Measurements from ENCODE around the gene PHYHD1. TPM values are rescaled to one million over a fixed set of nuclear protein-coding genes. Genes with fewer than 3 reads are reported as not detected.

Gene PHYHD1
- total RNA-seq, 2 donors from 2014 or later = 0.24 to 1.1 TPM

DNA sequence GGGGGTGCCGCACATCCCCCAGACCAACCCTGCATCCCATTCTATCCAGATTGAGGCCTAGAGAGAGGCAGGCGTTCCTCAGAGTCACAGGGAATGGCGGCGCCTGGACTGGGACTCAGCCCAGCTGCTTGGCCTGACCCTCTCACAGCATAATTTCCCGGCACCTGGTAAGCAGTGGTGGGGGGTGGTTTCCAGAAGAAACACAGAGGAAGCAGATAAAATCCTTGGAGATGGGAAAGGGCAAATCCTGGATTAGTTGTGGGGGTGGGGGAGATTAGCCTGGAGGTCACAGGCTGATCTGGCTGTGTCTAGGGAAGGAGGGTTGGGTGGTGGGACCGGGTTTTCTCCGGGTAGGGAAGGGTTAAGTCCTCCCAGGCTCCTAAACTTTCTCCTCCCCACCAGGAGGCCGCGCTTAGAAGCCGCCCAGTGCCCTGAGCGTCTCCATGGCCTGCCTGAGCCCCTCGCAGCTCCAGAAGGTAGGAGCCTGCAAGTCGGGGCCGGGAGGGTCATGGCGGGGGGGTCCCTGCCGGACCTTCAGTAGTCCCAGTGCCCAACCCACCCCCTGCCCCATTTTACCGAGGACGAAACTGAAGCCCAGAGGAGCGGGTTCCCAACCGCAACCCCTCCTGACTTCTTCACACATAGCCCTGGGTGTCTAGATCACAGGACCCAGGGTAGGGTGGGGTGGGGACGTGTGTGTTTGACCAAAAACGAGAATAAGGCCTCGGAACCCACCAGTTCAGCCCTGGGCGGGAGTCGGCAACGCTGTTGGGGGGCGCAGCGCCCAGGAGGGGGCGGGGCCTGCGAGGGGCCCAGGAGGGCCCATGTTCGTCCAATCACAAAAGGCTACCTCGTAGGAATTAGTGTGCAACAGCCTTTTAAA is 1.3 kb downstream of the PHYHD1 start:
- DNase-seq (ENCODE audit: low spot score) (no peak), ATAC-seq (peak; percentile 75 to 77)
- no peaks in the 10 kb centered on the region for H3K27me3 Mint-ChIP-seq
- peaks cover 0 to 15% of the 10 kb centered on the region in 2 donors for H3K4me1 Mint-ChIP-seq (ENCODE audit: low read depth in 2 of 2)
- no peaks in the 10 kb centered on the region for H3K36me3 Mint-ChIP-seq
- peak overlapping the region; percentile 48 for H3K4me3 Mint-ChIP-seq
- H3K9me3 Mint-ChIP-seq = no peaks in the 10 kb centered on the region
- H3K27ac Mint-ChIP-seq = peak overlapping the region; percentile 21 to 77

DNA sequence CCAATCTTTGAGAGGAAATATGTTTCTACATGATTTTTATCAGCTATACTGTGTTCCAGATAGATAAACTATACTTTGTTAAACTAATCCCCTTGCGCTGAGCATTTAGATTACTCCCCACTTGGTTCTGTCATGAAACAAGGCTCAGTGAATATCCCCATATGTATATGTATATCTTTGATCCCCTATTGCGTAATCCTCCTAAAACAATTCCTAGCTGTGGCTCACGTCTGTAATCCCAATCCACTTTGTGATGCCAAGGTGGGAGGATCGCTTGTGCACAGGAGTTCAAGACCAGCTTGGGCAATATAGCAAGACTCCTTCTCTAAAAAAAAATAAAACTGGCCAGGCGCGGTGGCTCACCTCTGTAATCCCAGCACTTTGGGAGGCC is 2.7 kb downstream of the PHYHD1 start:
- Mint-ChIP-seq H3K27ac (no peak overlapping the region), H3K4me3 (no peak overlapping the region), H3K9me3 (no peaks in the 10 kb centered on the region), H3K27me3 (no peaks in the 10 kb centered on the region), H3K36me3 (no peaks in the 10 kb centered on the region), H3K4me1 (ENCODE audit: low read depth in 2 of 2) (peaks cover 5 to 19% of the 10 kb centered on the region in 2 donors)
- ATAC-seq (no peak), DNase-seq (ENCODE audit: low spot score) (no peak)

- Mint-ChIP-seq H3K4me3 (no peak overlapping the region), H3K9me3 (no peaks in the 10 kb centered on the region), H3K27ac (peak overlapping the region in 1 of 2 donors; percentile 46), H3K36me3 (no peaks in the 10 kb centered on the region), H3K27me3 (no peaks in the 10 kb centered on the region), H3K4me1 (ENCODE audit: low read depth in 2 of 2) (peaks cover 5 to 11% of the 10 kb centered on the region in 2 donors)
- no peak for DNase-seq (ENCODE audit: low spot score)
- ATAC-seq = peak in 1 of 2 donors; percentile 62
Measured at GRCh38 chr9:128927731-128928411, 7.1 kb downstream of the PHYHD1 start.

DNA sequence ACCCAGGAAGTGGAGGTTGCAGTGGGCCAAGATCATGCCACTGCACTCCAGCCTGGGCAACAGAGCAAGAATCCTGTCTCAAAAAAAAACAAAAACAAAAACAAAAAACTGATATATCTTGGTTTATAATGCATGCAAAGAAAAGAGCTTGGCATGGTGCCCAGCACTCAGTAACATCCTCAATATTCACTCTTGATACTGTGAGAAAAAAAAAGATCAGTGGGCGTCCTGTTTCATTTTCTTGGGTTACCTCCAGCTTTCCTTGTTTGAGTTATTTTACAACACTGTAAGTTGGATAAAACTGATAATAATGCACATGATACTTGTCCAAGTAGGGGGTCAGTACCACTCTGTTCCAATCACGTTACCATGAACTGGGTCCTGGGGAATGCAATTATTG is 7.8 kb downstream of the PHYHD1 start:
- Mint-ChIP-seq H3K9me3 (no peaks in the 10 kb centered on the region), H3K4me1 (ENCODE audit: low read depth in 2 of 2) (peaks cover 5 to 7% of the 10 kb centered on the region in 2 donors), H3K4me3 (no peak overlapping the region), H3K27ac (no peak overlapping the region), H3K36me3 (no peaks in the 10 kb centered on the region), H3K27me3 (no peaks in the 10 kb centered on the region)
- ATAC-seq (no peak), DNase-seq (ENCODE audit: low spot score) (no peak)

- no peak for DNase-seq (ENCODE audit: low spot score)
- ATAC-seq = no peak
- Mint-ChIP-seq H3K9me3 (no peaks in the 10 kb centered on the region), H3K4me3 (no peak overlapping the region), H3K36me3 (no peaks in the 10 kb centered on the region), H3K27me3 (no peaks in the 10 kb centered on the region), H3K27ac (no peak overlapping the region), H3K4me1 (ENCODE audit: low read depth in 2 of 2) (peaks cover 5 to 7% of the 10 kb centered on the region in 2 donors)
Measured at GRCh38 chr9:128929560-128929959, 8.8 kb downstream of the PHYHD1 start.

GRCh38 chr9:128933731-128934130 is 12.9 kb downstream of the PHYHD1 start:
- no peaks in the 10 kb centered on the region for H3K9me3 Mint-ChIP-seq
- H3K27ac Mint-ChIP-seq = no peak overlapping the region
- no peaks in the 10 kb centered on the region for H3K36me3 Mint-ChIP-seq
- ATAC-seq (no peak), DNase-seq (ENCODE audit: low spot score) (no peak)
- no peak overlapping the region for H3K4me3 Mint-ChIP-seq
- H3K27me3 Mint-ChIP-seq = no peaks in the 10 kb centered on the region
- no peaks in the 10 kb centered on the region for H3K4me1 Mint-ChIP-seq (ENCODE audit: low read depth in 2 of 2)

GRCh38 chr9:128936171-128936865 is 15.5 kb downstream of the PHYHD1 start:
- Mint-ChIP-seq H3K4me3 (no peak overlapping the region), H3K36me3 (no peaks in the 10 kb centered on the region), H3K27me3 (no peaks in the 10 kb centered on the region), H3K9me3 (no peaks in the 10 kb centered on the region), H3K4me1 (ENCODE audit: low read depth in 2 of 2) (no peaks in the 10 kb centered on the region), H3K27ac (no peak overlapping the region)
- DNase-seq (ENCODE audit: low spot score) (no peak), ATAC-seq (peak in 1 of 2 donors; percentile 33)

DNA sequence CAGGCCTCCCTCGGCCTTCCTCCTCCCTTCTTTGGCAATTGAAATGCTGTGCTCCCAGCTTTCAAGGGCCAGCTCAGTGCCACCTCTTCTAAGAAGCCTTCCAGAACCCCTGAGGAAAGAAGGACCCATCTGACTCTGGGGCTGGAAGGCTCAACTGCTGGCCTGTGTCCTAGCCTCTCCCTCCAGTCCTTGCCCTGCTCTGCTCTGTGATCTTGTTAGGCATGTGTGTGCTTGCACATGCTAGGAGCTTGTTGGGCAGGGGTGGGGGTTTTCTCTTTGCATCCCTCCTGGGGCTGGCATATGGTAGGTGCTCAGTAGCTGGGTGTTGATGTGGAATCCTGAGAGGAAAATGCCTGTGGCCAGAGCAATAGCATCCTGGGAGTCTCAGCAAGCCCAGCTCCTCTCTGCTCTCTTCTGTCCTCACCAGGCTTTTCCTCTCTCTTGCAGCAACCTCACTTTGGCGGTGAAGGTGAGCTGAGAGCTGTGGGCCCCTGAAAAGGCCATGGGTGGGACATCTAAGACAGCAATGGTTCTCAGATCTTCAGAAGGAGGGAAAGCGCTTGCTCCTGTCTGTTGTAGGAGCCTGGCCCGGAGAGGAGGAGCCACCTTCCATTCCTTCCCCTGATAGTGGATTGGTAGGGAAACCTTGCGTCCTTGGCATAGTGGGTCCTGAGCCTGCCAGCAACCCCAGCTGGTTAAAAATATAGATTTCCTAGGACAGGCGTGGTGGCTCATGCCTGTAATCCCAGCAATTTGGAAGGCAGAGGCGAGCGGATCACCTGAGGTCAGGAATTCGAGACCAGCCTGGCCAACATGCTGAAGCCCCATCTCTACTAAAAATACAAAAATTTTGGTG is 16.8 kb downstream of the PHYHD1 start:
- no peak for DNase-seq (ENCODE audit: low spot score)
- Mint-ChIP-seq H3K4me3 (no peak overlapping the region), H3K9me3 (no peaks in the 10 kb centered on the region), H3K27ac (no peak overlapping the region), H3K27me3 (no peaks in the 10 kb centered on the region), H3K36me3 (no peaks in the 10 kb centered on the region), H3K4me1 (ENCODE audit: low read depth in 2 of 2) (no peaks in the 10 kb centered on the region)
- peak in 1 of 2 donors; percentile 22 for ATAC-seq

- Mint-ChIP-seq H3K4me3 (no peak overlapping the region), H3K27me3 (no peaks in the 10 kb centered on the region), H3K36me3 (no peaks in the 10 kb centered on the region), H3K27ac (no peak overlapping the region), H3K4me1 (ENCODE audit: low read depth in 2 of 2) (no peaks in the 10 kb centered on the region), H3K9me3 (no peaks in the 10 kb centered on the region)
- ATAC-seq (peak; percentile 33 to 34), DNase-seq (ENCODE audit: low spot score) (no peak)
Measured at GRCh38 chr9:128940271-128940921, 19.6 kb downstream of the PHYHD1 start.

DNA sequence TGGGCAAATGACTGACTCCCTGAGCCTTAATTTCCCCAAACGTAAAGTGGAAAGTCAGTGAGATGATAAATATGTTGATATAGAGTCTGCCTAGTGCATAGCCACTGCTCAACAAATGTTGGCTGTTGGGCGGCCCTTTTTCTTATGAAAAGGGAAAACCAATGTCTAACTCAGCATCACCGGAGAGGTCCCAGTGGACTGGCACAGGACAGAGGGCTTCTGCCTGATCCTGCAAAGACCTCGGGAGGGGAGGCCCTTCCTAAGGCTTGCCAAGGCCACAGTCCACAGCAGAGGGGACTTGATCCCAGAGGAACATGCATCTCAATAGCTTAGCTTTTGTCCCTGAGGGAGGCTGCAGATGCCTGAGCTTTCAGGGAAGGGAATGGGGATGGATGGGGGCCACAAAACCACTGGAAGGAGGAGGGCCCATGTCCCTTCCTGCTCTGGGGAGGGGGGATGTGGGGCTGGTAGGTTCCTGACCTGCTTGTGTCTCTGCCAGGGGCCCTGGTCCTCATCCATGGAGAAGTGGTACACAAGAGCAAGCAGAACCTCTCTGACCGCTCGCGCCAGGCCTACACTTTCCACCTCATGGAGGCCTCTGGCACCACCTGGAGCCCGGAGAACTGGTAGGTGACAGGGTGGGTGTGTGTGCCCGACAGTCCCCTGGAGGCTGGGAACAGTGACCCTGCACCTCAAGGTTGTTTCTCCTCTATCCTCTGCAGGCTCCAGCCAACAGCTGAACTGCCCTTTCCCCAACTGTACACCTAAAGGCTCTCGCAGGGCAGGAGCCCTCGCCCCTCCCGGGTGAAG is 20.4 kb downstream of the PHYHD1 start:
- Mint-ChIP-seq H3K27ac (no peak overlapping the region), H3K27me3 (no peaks in the 10 kb centered on the region)

DNA sequence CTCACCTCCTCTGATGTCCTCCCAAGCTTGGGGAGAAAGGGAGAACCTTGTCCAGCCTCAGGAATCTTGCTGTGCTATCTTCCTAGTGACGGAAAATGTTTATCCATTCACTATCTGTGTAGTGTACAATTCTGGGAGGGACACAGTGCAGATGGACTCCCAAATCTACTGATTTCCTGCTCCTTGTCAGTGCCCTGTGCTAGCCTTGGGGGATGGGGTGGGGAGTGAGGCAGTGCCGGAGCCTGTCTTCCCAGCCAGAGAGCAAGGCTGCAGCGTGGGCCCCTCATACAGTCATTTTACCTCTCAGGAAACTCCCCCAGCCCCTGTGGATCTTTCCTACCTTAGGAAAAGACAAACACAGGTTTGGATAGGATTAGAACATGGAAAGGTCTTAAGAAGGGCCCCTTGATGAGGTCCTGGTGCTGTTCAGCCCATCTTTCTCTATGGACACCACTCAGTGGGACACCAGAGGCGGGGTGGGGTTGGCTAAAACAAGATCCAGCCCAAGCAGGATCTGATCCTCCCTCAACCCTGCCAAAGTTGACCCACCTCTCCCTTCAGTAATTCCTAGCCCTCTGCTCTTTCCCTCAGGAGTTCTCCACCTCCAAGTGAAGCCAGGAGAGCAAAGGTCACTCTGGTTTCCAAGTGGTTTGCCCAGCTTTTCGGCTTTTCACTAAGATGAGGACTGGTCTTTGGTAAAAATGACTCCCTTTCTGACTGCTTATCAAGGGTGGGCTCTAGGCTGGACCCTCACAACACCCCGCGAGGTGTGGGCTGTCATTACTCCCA is 23.2 kb downstream of the PHYHD1 start:
- Mint-ChIP-seq H3K9me3 (no peaks in the 10 kb centered on the region), H3K4me1 (ENCODE audit: low read depth in 2 of 2) (peaks cover 23 to 25% of the 10 kb centered on the region in 2 donors), H3K27me3 (no peaks in the 10 kb centered on the region), H3K4me3 (no peak overlapping the region), H3K36me3 (peaks cover 4% of the 10 kb centered on the region), H3K27ac (peak overlapping the region in 1 of 2 donors; percentile 48)
- DNase-seq (ENCODE audit: low spot score) (no peak), ATAC-seq (no peak)

More for the DNA sequence above, 20.4 kb downstream of the PHYHD1 start:
- Mint-ChIP-seq H3K9me3 (no peaks in the 10 kb centered on the region), H3K4me1 (ENCODE audit: low read depth in 2 of 2) (peaks cover 7 to 8% of the 10 kb centered on the region in 2 donors), H3K36me3 (no peaks in the 10 kb centered on the region), H3K4me3 (no peak overlapping the region)
- no peak for DNase-seq (ENCODE audit: low spot score)
- no peak for ATAC-seq
